Stimulated activated CD4-positive, alpha-beta T cell treated with anti-CD3 and anti-CD28 coated beads, Interleukin-4, amount 100 ng/mL, for 48 hours (primary cell): ENCODE measurements around the gene LCORL.
A peak's percentile ranks its signal among the peaks of the same experiment; 100 is the strongest.
"Not testable (repeated sequence)": the region's sequence is repeated elsewhere in the genome, so short reads cannot be mapped to it uniquely, and the experiment has no call there.

Source experiments
- DNase-seq, 2 donors: peaks; one replicate each; pipeline ENCODE4 v3.0.0-alpha.2; 2020; ENCODE audit warnings: low read depth in 2 of 2

LCORL gene

DNA sequence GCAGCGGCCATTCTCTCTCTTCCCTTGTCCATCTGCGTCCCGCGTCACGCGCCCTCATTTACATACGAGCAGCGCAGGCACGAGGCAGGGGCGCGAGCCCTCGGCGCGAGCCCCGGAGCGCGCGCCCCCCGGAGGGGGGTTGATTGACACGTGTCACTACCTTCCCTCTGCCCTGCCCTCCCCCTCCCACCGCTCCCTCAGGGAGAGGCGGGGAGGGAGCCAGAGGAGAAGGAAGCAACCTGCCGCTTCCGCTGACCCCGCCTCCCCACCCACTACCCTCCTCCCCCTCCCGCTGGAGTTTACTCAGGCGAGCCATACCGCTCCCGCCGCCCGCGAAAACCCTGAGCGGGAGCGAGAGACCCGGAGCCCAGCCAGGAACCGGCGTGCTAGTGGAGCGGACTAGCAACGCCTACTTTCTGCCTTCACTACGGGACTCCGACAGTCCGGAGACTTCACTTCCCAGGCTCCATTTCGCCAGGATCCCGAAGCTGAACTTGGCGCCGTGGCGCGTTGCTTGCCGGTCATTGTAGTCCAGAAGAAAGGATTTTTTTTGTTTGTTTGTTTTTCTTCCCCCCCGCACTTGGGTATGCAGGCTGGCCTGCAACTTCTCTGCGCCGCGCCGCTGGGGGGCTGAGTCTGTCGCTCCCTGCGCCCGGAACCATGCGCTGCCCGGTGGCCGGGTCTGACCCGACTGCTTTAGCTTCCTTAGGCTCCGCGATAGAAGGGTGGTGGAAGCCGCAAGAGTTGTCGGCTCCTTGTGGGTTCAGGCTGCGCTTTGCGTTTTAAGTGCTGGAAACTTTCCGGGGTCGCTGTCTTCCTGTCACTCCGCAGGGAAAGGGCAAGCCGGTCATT lies at the start of gene LCORL:
TSS of gene LCORL (minus strand) at position 36 of the 852 bp plus-strand sequence. CDS start at position 32, 4 bp downstream.
- peak; percentile 69 to 80 for DNase-seq

DNA sequence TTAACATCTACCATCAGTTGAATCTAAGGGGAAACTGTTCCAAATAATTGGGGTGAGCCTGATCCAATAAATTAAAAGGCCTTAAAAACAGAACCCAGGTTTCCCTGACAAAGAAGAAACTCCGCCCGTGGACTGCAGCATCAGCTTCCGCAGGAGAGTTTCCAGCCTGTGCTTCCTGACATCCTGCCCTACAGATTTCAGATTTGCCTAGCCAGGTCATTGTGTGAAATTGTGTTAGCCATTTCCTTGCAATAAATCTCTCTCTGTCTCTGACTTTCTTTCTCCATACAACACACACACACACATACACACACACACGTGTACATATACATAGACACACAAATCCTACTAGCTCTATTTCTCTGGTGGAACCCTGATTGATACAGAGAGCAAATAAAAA lies 48.3 kb upstream of the LCORL start:
- no peak for DNase-seq

DNA sequence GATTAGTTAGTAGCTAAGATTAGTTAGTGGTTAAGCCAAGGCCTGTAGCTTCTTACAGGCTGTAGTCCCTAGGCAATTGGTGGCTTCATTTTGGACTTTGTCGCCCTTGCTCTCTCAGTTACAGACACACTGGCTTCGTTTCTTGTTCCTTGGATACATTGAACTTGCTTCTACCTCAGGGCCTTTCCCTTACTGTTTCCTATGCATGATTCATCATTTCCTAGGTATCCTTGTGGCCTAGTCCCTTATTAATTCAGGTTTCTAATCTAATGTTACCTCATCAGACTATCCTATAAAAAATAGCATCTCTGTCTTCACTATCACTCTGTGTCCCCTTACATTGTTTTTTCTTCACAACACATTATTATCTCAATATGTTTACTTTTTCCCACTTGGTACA lies 45.5 kb upstream of the LCORL start:
- no peak for DNase-seq

DNA sequence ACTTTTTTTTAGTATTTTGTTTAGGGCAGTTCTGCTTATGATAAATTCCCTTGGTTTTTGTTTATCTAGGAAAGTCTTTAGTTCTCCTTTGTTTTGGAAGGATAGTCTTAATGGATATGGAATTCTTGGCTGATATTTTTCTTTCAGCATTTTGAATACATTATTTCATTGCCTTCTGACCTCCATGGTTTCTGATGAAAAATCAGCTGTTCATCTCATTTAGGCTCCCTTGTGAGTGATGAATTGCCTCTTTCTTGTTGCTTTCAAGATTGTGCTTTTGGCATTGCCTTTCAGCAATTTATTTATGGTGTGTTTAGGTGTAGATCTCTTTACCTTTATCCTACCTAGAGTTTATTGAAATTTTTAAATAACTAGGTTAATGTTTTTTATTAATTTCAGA lies 41.5 kb upstream of the LCORL start:
- DNase-seq = no peak

DNA sequence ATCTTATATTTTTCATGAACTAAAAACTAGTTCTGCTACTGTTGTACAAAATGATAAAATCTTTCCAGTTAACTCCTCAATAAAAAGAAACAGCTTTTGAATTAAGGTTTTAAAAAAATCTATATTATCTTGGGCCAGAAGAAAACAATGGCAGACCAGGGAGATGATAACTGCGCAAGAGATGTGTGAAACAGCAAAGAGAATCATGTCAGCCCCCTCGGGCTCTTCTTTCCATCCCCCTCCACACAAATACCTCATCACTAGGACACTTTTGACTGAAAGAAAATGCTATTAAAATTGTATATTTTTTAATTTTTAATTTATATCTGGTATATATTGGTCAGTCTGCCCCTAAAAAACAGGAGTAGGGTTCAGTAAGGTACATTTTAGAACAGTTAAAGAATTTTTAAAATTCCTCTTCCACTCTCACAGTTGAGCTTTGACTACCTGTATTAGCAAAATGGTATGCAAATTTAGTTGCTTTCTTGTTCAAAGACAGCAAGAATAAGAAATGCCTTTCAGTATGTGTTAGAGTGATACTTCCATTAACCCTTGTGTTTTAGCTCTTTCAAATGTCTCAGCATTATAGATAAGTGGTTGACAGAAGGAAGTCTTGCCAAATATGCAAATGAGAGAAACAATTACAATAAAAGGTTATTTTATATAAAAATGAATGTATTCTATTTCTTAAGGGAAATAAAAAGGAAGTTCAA lies 36.4 kb upstream of the LCORL start:
- DNase-seq = no peak

DNA sequence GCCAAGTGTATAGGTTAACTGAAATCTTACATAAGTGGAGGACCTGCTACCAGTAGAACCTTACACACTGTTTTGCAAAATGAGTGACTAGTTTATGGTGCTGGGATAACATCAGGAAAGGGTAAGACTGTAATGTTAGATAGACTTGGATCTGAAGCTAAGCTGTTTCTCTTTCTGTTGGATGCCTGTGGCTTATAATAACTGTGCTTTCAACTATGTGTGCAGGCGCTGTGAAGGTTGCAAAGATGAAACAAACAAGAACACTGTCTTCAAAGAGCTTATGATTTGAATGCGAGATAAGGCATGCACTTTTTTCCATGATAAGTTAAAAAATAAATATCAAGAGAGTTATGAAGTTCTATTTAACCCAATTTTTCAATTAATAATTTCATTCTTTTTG lies 34.5 kb upstream of the LCORL start:
- DNase-seq = no peak

DNA sequence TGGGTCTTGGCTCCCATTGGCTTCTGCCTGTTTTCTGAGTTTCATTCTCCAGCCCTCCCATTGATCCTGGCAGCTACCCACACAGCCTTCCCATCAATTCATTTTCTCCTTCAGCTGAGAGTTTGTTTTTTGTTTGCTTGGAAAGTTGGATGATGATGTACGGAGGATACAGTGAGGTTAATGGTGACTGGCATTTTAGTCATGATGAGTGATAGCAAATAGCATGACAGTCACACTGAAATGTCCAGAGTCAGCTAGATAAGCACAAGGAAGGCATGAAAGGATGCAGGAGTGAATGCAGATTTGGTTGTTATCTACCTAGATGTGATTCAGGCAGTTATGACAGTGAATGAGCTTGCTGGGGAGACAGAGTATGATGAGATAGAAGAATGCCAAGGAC lies 30.6 kb upstream of the LCORL start:
- DNase-seq = no peak

DNA sequence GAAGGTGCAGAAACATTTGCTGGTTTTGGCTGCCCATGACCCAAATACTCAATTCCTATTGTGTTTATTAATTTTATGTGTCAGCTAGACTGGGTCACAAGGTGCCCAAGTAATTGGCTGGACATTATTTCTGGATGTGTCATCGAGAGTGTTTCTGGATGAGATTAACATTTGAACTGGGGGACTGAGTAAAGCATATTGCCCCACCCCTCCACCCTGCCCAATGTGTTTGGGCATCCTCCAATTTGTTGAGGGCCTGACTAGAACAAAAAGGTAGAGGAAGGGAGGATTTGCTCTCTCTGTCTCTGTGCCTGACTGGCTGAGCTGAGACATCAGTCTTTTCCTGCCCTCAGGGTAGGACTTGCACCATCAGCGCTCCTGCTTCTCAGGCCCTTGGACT lies 29.7 kb upstream of the LCORL start:
- no peak for DNase-seq

DNA sequence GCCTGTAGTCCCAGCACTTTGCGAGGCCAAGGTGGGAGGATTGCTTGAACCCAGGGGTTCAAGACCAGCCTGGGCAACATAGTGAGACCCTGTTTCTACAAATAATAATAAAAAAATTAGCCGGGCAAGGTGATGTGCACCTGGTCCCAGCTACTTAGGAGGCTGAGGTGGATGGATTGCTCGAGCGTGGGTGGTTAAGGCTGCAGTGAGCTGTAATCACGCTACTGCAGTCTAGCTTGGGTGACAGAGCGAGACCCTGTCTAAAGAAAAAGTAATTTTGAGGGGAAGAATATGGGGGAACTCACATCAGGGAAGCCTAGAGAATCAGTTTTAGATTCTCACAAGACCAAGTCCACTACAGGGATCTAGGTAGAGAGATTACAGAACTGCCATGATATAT lies 28.9 kb upstream of the LCORL start:
- no peak for DNase-seq

DNA sequence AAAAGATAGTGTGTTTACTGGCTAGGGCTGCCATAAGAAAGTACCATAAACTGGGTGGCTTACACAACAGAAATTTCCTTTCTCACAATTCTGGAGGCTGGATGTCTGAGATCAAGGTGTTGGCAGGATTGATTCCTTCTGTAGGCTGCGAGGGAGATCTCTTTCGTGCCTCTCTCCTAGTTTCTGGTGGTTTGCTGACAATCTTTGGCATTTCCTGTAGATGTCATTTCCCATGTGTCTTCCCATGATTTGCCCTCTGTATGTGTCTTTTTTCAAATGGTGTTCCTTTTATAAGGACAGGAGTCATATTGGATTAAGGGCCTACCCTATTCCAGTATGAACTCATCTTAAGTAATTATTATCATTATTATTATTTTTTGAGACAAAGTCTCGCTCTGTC lies 27.9 kb upstream of the LCORL start:
- DNase-seq = no peak

DNA sequence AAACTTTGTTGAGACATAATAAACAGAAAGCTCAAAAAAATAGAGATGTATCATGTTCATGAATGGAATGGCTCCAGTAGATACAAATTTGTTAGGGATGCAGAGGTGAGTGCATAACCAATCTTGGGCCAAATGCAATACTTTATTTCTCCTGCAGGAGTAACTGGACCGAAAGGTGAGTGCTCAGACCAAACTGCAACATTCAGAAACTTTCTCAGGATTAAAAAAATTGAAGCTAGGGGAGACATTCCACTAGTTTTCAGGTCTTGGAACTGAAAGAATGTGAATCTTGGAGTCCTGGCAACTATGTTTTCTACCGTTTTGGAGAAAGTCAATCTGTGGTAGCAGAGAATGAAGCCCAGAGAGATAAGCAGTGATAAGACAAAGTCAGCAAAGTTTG lies 21.2 kb upstream of the LCORL start:
- DNase-seq = no peak

DNA sequence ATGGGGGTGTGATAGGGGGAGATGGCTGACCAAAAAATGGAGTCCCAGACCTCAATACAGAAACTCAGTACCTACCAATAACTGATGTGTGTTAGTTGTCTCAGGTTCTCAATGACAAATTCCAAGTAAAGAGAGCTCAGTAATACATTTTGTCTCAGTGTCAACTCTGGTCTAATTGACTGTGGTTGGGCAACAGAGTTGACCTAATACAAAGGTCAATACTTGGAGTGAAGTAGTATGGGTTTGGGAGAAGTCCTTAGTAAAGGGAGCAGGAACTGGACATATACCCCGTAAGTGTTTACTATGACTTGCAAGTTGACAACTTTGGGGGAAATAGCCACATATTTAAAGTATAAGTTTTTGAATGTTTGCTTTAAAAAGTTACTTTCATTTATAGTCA lies 20.5 kb upstream of the LCORL start:
- DNase-seq = no peak

DNA sequence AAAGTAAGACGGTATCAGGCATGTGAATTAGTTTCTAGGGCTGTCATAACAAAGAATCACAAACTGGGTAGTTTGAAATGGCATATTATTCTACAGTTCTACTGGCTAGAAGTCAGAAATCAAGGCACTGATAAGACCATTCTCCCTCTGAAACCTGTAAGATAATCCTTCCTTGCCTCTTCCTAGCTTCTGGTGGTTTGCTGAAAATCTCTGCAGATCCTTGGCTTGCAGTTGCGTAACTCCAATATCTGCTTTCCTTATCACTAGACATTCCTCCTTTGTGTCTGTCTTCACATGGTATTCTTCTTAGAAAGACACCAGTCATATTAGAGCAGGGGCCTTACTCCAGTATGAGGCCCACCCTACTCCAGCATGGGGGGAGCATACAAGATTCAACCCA lies 19.6 kb upstream of the LCORL start:
- DNase-seq = no peak

DNA sequence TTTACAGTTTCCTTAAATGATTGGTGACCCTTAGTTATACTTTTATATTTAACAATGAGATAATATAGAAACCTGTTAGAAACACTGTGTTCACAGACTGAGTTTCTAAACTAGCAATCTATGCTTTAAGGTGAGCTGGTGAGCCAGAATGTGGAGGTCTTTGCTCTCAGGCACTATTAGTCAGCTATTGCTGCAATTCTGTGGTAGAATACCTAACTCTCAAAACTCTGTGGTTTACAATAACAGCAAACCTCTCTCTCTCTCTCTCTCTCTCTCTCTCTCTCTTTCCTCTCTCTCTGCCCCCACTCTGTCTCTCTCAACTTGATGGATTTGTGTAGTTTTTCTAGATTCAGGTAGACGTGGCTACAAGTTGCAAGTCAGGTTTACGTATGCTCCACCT lies 17.6 kb upstream of the LCORL start:
- DNase-seq = no peak

DNA sequence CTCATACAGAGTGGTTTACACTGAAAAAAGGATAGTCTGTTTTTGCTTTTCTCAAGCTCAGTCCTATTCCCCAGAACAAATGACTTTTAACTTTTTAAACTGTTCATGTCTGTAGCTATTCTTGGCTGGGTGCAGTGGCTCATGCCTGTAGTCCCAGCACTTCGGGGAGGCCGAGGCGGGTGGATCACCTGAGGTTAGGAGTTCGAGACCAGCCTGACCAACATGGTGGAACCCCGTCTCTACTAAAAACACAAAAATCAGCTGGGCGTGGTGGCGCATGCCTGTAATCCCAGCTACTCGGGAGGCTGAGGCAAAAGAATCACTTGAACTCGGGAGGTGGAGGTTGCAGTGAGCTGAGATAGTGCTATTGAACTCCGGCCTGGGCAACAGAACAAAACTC lies 14.8 kb upstream of the LCORL start:
- DNase-seq = not testable (repeated sequence)

DNA sequence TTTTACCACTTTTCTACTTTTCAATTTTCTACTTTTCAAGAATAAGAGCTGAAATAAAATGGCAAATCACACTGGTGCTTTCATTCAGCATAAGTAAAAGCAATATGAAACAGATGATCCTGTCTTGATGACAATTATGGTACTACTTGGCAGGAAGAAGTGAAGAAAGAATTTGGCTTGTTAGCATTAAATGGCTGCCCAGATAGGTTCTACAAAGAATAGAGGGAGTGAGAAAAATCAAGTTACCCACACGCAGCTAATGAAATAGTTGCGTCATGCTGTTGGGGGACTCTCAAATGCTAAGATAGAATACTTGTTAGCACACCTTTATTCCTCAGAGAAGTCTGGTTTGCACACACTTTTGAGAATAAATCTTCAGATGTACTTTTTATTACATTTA lies 12.5 kb upstream of the LCORL start:
- no peak for DNase-seq

DNA sequence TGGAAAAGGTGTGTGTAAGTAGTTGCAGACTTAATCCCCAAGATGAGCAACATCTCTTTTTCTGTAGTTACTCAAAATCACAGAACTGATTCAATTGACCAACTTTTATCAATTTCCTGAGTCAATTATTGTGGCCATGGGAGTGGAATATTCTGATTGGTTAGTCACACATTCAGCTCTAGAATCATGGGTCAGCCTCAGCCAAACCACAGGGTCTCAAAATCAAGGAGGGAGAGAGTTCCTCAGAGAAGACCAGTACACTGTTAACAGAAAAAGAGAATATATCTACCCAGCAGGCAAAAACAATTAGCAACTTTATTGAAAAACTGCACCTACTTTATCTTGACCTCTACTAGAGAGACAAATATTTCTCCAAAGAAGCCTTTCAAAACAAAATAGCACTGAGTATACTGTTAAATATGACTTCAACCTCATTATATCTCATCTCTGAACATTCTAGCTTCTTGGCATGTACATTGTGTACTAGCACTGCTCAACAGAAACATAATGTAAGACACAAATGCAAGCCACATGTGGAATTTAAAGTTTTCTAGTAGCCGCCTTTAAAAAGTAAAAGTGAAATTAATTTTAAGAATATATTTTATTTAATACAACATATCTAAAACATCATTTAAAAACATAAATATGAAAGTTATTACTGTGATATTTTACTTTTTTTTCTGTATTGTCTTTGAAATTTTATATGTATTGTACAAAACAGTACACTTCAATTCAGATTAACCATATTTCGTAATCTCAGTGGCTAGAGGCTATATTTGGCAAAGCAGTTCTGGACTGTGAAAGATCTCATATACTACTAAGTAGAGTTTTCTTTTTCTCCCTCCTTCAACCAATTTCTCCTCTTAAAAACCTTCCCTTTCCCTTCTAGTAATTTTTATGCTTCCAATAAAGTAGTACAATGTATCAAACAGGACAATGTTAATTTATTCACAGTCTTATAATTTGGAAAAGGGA lies 11.8 kb upstream of the LCORL start:
- DNase-seq = no peak

DNA sequence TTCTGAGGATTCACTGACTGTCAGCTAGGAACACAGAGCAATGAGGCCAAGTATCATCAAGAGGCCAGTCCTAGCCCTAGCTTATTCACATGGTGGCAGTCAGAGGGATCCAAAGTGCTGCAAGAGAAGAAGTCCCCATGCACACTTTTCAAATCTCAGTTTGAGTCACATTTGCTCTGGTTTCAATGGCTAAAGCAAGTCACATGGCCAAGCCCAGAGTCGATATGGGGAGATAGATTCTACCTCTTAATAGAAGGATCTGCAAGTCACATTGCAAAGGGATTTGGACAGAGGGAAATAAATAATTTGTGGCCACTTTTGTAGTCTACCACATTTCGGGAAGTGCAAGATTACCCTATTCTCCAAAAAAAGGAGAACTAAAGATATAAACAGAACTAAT lies 3.7 kb upstream of the LCORL start:
- no peak for DNase-seq

DNA sequence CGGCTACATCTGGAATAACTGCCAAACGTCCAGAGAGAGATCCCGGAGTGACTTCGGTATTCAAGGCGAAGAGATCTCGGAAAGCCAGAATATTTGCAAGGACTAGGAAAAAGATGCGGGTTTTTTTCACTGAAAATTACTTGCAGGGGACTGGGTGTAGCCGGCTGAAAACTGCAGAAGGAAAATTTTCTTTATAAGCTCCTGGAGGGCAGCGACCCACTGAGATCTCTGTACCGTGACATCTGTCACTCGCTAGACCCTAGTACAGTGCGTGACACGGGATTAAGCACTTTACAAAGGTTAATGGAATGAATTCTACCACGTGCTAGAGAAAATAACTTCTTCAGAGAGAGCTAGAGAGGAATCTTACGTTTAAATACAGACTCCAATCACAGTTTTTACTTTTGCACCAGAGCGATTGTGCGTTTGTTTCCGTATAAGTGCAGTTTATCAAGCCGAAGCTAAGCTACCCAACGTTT lies 1.1 kb upstream of the LCORL start:
- DNase-seq = no peak

DNA sequence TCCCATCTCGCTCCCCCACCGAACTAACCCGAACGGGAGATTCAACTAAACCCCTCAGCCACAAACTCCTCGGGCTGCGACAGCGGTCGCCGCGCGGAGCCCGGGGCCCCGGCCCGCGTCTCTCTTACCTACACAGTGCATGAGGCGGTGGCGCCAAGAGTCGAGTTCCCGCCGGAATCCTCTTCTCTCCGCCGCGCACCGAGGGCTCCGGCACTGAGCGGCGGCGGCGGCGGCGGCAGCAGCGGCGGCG lies 160 bp downstream of the LCORL start:
- DNase-seq = peak in 1 of 2 donors; percentile 8

DNA sequence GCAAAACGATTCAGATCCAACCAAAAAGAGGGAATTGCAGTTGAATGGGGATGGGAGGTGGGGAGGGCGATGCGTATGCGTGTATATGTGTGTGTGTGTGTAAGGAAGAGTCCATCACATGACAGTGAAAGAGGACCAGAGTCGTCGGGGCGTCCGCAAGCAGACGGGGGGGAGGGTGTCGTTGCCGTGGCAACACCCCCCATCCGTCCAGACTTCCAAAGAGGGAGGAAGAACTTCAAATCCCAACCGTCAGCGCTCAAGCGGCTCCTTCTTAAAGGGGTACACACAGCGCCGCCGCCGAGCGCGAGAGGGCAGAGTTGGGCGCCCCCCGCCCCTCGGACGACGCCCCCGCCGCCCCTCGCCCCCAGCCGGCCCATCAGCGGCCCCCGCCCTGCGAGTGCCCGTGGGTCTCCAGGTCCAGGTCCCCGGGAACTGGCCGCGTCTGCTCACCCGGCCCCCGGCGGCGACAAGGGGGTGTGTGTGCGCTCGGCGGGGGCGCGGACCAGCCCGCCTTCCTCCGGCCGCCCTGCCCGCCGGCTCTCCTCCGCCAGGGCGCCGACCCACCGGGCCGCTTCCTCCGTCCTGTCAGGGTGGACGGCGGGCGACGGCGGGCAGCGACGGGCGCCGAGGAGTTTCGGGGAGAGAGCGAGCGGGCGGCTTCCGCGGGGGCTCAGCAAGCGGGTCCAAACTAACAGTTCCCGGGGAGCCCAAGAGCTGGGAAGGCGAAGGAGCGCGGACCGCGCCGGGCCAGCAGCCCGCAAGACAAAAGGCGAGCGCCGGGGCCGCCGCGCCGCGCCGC lies 685 bp downstream of the LCORL start:
- DNase-seq = peak; percentile 3 to 21
